Muscle of leg (tissue), 11 donors: ENCODE measurements around the gene CLIC6. TPM values are rescaled to one million over a fixed set of nuclear protein-coding genes. Genes with fewer than 3 reads are reported as not detected.

ENCODE experiments used
- DNase-seq: peaks from one replicate; pipeline ENCODE4 v3.0.0; 2013
- H3K27ac ChIP-seq: one replicate; pipeline ENCODE4 v1.5.1; 2013; ENCODE audit warnings: mild to moderate bottlenecking, low read length, control low read depth
- H3K27me3 ChIP-seq: one replicate; pipeline ENCODE4 v1.6.1; 2013; ENCODE audit warnings: low read length; ENCODE audit not compliant: control insufficient read depth, insufficient read depth
- H3K36me3 ChIP-seq: one replicate; pipeline ENCODE4 v1.6.1; 2013; ENCODE audit warnings: low read length; ENCODE audit not compliant: control insufficient read depth, insufficient read depth
- H3K4me1 ChIP-seq: one replicate; pipeline ENCODE4 v1.6.1; 2013; ENCODE audit warnings: low read length; ENCODE audit not compliant: control insufficient read depth, insufficient read depth
- H3K4me3 ChIP-seq: one replicate; pipeline ENCODE4 v1.5.1; 2013; ENCODE audit warnings: low read length, control low read depth
- H3K9me3 ChIP-seq: replicated peaks from 2 replicates; pipeline ENCODE4 v1.6.1; 2013; ENCODE audit warnings: low read depth, low read length; ENCODE audit not compliant: control insufficient read depth
- WGBS: methylation state at CpG from one replicate; pipeline ENCODE4 v1.1.5; 2013; ENCODE audit warnings: missing lambda C conversion rate; ENCODE audit not compliant: insufficient coverage; 5-methylcytosine and 5-hydroxymethylcytosine counted together
- polyA plus RNA-seq, 8 donors: library from polyadenylated mRNA; unstranded; fragments of 120-200 nt; gene quantifications; one replicate each; pipeline versions ENCODE4 v1.2.1 to v1.2.3, GENCODE V29; 2013; ENCODE audit warnings: inconsistent platforms in 1 of 8, low replicate concordance in 1 of 8; ENCODE audit not compliant: insufficient read length in 8 of 8, insufficient read depth in 1 of 8
- total RNA-seq: library from RNA; stranded (reverse); fragments of 120-200 nt; gene quantifications from one replicate; pipeline ENCODE4 v1.2.4, GENCODE V29; 2013

The CLIC6 gene
- total and polyA plus RNA-seq, 9 donors, result 0.04 to 1.8 (median 0.05) TPM; not detected in 2

GRCh38 chr21:34673006-34673405, 4.2 kb downstream of the CLIC6 start:
- peaks cover 60% of the 10 kb centered on the region for H3K27me3 ChIP-seq

GRCh38 chr21:34674468-34674867, 5.7 kb downstream of the CLIC6 start:
- H3K4me1 ChIP-seq, result peaks cover 8% of the 10 kb centered on the region

More at GRCh38 chr21:34673006-34673405, 4.2 kb downstream of the CLIC6 start:
- no peaks in the 10 kb centered on the region for H3K36me3 ChIP-seq
- no peak overlapping the region for H3K27ac ChIP-seq
- H3K9me3 ChIP-seq, result no peaks in the 10 kb centered on the region
- H3K4me3 ChIP-seq, result no peak overlapping the region
- no peak for DNase-seq
- H3K4me1 ChIP-seq, result peaks cover 8% of the 10 kb centered on the region
- no CpG with 5 or more reads among the region's 3 CpGs for WGBS

GRCh38 chr21:34675871-34676270, 7.1 kb downstream of the CLIC6 start:
- H3K4me3 ChIP-seq, result no peak overlapping the region
- H3K9me3 ChIP-seq, result no peaks in the 10 kb centered on the region
- no peaks in the 10 kb centered on the region for H3K36me3 ChIP-seq
- WGBS, result 24% methylated on average over 2 of the region's 5 CpGs
- peaks cover 32% of the 10 kb centered on the region for H3K27me3 ChIP-seq
- DNase-seq, result no peak
- no peak overlapping the region for H3K27ac ChIP-seq
- H3K4me1 ChIP-seq, result no peaks in the 10 kb centered on the region

More at GRCh38 chr21:34674468-34674867, 5.7 kb downstream of the CLIC6 start:
- Histone ChIP-seq H3K27ac (no peak overlapping the region), H3K27me3 (peaks cover 46% of the 10 kb centered on the region), H3K36me3 (no peaks in the 10 kb centered on the region), H3K9me3 (no peaks in the 10 kb centered on the region), H3K4me3 (no peak overlapping the region)
- no peak for DNase-seq

- H3K4me1 ChIP-seq, result no peaks in the 10 kb centered on the region
- H3K36me3 ChIP-seq, result no peaks in the 10 kb centered on the region
- 66% methylated on average over 2 of the region's 5 CpGs for WGBS
- H3K27ac ChIP-seq, result no peak overlapping the region
- peaks cover 8% of the 10 kb centered on the region for H3K27me3 ChIP-seq
- DNase-seq, result no peak
- H3K9me3 ChIP-seq, result peaks cover 5% of the 10 kb centered on the region
- no peak overlapping the region for H3K4me3 ChIP-seq
These were observed 10.3 kb downstream of the CLIC6 start for GRCh38 chr21:34679051-34679450.

GRCh38 chr21:34684174-34684876, 15.5 kb downstream of the CLIC6 start:
- Histone ChIP-seq H3K27me3 (peaks cover 12% of the 10 kb centered on the region), H3K4me3 (no peak overlapping the region), H3K4me1 (no peaks in the 10 kb centered on the region), H3K36me3 (no peaks in the 10 kb centered on the region), H3K9me3 (peaks cover 5% of the 10 kb centered on the region), H3K27ac (no peak overlapping the region)
- no CpG with 5 or more reads among the region's 2 CpGs for WGBS
- DNase-seq, result no peak

- H3K4me1 ChIP-seq, result no peaks in the 10 kb centered on the region
- WGBS, result no CpG with 5 or more reads among the region's 1 CpG
- DNase-seq, result no peak
These were observed 18.3 kb downstream of the CLIC6 start for GRCh38 chr21:34687065-34687464.

GRCh38 chr21:34687745-34688144, 19.0 kb downstream of the CLIC6 start:
- no peaks in the 10 kb centered on the region for H3K4me1 ChIP-seq
- H3K27ac ChIP-seq, result no peak overlapping the region
- H3K9me3 ChIP-seq, result no peaks in the 10 kb centered on the region
- no peak overlapping the region for H3K4me3 ChIP-seq
- WGBS, result no CpG with 5 or more reads among the region's 2 CpGs
- no peak for DNase-seq
- H3K36me3 ChIP-seq, result no peaks in the 10 kb centered on the region
- peaks cover 23% of the 10 kb centered on the region for H3K27me3 ChIP-seq

More at GRCh38 chr21:34687065-34687464, 18.3 kb downstream of the CLIC6 start:
- Histone ChIP-seq H3K9me3 (no peaks in the 10 kb centered on the region), H3K36me3 (no peaks in the 10 kb centered on the region), H3K4me3 (no peak overlapping the region), H3K27me3 (peaks cover 20% of the 10 kb centered on the region), H3K27ac (no peak overlapping the region)

GRCh38 chr21:34688145-34688544, 19.4 kb downstream of the CLIC6 start:
- H3K9me3 ChIP-seq, result no peaks in the 10 kb centered on the region
- no peak for DNase-seq
- H3K36me3 ChIP-seq, result no peaks in the 10 kb centered on the region
- H3K27me3 ChIP-seq, result peaks cover 24% of the 10 kb centered on the region
- H3K27ac ChIP-seq, result no peak overlapping the region
- H3K4me1 ChIP-seq, result no peaks in the 10 kb centered on the region
- no peak overlapping the region for H3K4me3 ChIP-seq
- 84% methylated on average over 15 of the region's 16 CpGs for WGBS

- Histone ChIP-seq H3K27me3 (peaks cover 24% of the 10 kb centered on the region), H3K27ac (no peak overlapping the region), H3K4me1 (no peaks in the 10 kb centered on the region), H3K36me3 (no peaks in the 10 kb centered on the region), H3K4me3 (no peak overlapping the region), H3K9me3 (no peaks in the 10 kb centered on the region)
- WGBS, result 67% methylated on average over 1 of the region's 5 CpGs
- DNase-seq, result no peak
These were observed 19.9 kb downstream of the CLIC6 start for GRCh38 chr21:34688715-34689114.

GRCh38 chr21:34690041-34690792, 21.4 kb downstream of the CLIC6 start:
- 80% methylated on average over 5 of the region's 11 CpGs for WGBS
- H3K9me3 ChIP-seq, result peaks cover 4% of the 10 kb centered on the region
- no peaks in the 10 kb centered on the region for H3K36me3 ChIP-seq
- H3K4me1 ChIP-seq, result no peaks in the 10 kb centered on the region
- no peak overlapping the region for H3K4me3 ChIP-seq
- H3K27ac ChIP-seq, result no peak overlapping the region
- no peak for DNase-seq
- peaks cover 22% of the 10 kb centered on the region for H3K27me3 ChIP-seq
